ENCODE results near the gene TMEM156.
"Not testable (repeated sequence)": the region's sequence is repeated elsewhere in the genome, so short reads cannot be mapped to it uniquely, and the experiment has no call there.

TMEM156 gene

DNA sequence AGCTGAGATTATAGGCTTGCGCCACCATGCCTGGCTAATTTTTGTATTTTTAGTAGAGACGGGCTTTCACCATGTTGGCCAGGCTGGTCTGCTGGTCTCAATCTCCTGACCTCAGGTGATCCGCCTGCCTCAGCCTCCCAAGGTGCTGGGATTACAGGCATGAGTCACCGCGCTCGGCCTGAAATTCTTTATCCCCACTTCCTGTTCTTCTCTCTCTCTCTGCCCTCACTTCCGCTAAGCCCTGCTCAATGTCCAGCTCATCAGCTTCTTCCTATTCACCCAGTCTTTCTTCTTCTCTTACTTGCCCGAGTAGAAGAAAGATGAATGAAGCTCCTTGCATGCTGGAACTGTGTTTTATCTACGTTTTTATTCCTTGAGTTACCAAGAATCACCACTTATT lies 43.9 kb downstream of the TMEM156 start:
- DNase-seq: peak; percentile 18

DNA sequence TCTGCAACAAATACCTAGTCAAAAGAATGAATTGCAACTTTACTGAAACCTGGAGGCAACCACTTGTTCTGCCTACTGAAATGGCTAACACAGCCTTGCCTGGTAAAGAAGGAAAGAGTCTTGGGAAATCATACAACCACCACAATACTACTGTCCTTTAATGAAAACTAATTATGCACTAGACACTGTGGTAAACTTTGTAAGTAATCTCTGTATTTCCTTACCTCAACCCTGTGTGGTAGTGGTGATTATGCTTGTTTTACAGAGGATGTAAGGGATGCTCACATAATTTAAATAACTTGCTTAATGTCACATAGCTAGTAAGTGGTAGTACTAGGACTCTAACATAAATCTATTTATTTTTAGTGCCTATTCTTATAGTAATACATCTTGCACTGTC lies 44.7 kb downstream of the TMEM156 start:
- DNase-seq: no peak

DNA sequence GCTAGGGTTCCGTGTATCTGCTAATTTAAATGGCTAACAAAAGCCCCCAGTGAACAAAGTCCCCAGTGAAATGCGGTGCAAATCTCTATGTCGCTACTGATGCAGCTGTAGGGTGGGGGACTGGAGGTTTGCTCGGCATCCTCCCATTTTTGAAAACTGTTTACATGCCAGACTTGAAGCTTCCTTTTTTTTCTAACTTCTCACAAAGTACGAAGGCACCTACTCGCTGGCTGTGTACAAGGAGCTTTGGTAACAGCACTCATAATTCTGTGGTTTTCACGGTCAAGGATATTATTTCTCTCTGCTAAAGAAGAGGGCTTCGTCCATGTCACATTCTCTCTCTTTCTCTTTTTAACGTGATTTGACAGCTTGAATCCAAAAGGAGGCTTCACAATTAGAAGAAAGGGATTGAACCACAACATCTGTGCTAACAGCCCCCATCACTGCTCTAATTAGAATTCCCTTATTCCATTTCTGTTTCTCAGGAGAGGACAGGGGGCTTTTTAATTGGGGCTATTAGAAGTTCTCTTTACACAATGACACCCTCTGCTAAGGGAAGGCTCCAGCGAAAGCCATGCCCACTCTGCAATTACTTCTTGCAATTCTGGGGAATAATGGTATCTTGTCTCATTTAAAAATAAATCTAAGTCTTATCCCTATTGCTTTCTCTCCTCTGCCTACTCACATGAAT lies 46.7 kb downstream of the TMEM156 start:
- no peak for DNase-seq

DNA sequence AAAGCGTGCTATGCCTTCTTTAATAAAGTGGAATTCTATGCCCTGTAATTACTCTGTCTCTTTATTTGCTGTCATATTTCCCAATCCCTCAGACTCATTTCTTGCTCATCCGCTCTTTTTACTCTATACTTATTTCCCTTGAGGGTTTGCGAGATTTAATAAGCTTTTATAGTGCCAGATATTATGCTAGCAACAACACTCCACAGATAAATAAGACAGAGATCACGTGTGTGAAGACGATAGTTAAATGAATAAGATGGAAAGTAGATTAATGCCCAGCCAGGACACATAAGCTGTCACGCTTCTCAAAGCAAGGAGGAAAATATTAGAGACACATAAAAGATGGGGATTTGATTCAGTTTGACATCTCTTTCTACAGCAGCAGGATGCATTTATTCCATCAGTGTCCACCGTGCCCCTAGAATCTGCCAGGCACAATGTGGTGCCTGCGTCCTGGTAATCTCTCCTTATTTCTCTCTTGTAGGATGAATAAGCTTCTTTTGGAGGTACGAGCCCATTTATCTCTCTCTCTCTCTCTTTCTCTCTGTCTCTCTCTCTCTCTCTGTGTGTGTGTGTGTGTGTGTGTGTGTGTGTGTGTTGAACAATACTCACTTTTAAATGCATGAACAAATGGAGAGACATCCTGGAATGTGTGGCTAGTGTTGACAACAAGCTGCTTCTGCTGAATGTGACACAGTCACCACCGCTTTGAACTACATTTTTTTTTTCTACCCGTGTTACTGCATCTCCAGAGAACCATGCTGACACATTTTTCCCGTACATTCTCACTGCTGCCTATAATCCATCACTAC lies 48.2 kb downstream of the TMEM156 start:
- DNase-seq: no peak

DNA sequence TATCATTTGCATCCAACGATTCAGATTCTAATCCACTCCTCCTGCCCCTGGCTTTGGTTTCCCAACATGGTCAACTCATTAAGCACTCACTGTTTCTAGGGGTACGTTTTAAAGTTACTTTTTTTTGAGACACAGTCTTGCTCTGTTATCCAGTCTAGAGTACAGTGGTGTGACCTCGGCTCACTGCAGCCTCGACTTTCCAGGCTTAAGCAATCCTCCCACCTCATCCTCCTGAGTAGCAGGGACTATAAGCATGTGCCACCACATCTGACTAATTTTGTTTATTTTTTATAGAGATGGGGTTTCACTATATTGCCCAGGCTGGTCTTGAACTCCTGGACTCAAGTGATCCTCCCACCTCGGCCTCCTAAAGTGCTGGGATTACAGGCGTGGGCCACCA lies 48.9 kb downstream of the TMEM156 start:
- no peak for DNase-seq

DNA sequence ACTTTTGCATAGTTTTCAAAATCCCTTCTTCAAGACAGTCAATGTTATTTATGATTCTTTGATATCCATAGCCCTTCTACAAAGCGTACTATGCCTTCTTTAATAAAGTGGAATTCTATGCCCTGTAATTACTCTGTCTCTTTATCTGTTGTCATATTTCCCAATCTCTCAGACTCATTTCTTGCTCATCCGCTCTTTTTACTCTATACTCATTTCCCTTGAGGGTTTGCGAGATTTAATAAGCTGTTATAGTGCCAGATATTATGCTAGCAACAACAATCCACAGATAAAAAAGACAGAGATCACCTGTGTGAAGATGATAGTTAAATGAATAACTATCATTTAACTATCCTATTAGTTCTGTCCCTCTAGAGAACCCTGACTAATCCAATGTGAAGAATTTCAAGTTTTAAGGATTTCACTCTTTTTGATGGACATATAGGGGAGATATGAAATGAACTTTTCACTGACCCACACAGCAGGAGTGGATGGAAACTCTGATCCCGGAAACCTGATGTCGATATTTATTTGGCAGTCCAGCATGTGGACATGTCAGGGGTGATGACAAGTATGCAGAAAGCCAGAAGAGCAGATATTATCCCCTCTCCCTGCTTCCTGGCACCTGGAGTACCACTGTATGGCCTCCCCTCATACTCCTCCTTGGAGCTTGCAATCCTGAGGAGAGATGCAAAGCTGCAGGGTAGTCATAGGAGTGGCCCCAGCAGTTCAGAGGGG lies 49.7 kb downstream of the TMEM156 start:
- no peak for DNase-seq

DNA sequence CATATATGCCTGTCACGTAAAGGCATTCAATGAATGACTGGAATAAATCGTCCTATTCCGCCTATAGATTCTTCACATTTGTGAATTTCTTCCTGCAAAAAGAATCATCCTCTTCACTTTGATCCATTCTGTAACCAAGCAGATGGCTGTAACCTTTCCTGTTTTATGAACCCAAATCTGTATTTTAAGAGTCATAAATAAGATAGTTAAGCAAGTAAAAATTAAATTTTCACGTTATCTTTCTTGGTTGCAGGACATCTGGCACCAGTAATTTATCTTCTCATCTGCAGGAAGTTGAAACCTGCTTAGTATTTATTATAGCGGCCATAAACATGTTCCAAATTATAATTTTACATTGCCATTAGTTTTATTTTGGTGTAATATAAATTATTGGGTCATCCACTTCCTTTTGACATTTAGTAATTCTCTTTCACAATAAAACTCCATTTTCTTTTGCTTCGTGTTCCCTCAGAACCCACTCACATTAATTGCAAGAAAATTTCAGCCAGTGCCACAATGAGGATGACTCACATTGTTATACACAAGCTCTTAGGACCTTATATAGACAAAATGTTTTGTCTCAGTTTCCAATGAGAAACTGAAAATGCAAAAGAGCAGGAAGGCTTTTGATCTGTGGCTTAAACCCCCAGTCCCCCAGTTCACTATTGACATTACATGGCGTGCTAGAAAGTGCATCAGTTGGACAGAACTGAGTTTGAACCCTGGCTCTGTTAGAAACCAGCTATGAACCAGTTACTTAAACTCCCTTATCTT lies 51.1 kb downstream of the TMEM156 start:
- no peak for DNase-seq

DNA sequence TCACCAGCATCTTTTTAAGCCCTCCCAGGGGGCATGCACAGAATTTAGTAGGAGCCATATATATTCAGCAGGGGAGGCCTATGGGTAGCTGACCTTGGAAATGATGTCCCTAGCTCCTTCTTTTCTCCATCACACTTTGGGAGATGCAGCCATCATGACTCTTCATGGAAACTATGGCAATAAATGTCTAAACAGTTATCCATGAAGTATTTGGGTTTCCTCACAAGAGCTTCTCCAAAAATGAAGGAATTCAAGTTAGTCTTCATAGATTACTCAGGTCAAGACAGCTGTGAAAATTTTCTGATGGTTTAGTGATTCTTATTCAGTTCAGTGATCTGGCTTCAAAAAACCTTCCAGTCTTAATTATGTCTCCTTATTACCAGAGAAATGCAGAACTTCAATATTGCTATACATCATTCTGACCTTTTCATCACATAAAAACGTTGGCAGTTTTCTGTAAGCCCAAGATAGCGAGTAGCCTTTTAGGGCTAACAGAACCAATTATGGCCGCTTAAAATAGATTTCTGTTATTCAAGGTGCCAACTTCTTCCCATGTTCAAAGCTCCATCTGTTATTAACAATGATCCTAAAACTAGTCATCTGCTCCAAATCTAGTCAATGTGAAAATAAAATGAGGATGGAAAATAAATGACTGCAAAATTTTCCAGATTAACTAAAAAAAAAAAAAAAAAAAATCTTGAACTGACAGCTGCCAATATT lies 52.5 kb downstream of the TMEM156 start:
- DNase-seq: no peak

DNA sequence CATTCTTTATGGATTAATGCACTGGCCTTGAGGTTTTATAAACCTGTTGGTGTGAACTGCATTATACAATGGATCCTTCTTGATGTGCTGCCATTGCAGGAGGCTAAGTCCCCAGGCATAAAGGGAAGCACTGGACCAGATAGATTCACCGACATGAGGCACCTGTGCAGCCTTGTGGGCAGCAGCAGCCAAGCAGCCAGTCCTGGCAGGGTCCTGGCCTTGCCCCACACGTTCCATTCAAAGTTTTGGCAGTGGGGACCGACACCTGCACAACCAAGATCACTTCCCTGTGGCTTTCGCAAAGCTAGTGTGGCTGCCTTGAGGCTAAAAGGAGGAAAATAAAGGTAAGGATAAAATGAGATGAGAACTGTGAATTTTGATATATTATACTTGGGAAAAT lies 53.1 kb downstream of the TMEM156 start:
- no peak for DNase-seq

DNA sequence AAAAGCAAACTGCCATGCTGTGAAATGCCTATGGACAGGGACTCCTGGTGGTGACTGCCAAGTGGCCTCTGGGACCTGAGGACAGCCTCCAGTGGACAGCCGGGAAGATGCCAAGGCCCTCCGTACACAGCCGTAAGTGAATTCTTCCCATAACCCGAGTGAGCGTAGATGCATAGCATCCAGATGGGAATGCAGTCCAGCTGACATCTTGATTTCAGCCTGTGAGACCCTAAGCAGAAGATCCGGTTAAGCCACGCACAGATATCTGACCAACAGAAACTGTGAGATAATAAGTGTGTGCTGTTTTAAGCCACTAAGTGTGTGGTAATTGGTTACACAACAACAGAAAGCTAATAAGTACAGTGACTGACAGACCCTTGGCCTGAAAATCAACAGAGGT lies 55.9 kb downstream of the TMEM156 start:
- no peak for DNase-seq

DNA sequence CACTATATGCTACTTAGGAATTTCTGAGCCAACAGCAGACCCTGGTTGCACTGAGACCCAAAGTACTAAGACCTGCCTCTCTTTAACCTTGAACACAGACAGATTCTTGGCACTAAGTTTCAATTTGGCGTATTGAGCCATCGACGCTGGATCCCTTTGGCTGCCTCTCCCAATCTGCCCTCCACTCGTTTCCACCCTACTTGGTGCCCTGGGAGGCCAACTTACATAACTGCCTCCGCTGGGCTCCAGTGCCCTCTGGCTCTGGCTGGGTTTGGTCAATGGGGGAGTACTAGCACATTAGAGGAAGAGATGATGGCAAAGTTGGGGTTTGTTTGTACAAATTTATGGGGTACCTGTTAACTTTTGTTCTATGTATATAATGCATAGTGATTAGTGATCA lies 63.5 kb downstream of the TMEM156 start:
- no peak for DNase-seq

DNA sequence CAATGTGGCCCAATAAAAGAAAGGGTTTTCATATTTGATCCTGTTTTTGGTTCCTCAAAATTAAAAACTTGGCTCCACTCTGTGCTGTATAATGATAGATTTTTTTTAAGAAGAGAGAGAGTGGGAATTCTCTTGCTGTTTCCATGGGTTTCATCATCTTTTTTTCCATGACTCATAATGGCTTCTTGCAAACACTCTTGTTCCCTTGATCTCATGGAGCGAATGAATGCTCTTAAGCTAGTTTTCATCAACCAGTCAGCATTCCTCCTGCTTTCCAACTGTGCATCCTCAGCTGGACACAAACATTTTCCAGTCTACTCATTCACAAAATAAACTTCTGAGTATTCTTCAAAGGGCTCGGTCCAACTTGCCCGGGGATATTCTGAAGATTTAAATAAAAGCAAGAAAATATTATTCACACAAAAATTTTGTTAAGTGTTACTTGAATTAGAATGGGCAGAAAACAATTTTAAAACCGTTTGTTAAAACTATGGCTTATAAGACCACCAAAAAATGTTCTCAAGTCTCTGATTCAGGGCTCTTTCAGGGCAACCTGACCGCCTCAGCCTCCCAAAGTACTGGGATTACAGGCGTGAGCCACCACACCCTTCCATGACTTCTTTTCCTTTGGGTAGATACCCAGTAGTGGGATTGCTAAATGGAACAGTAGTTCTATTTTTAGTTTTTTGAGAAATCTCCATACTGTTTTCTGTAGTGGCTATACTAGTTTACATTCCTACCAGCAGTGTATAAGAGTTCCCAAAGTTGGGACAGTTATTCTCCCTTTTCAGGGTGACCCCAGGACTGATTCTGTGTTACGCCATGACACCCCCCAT lies 64.7 kb downstream of the TMEM156 start:
- DNase-seq: no peak

DNA sequence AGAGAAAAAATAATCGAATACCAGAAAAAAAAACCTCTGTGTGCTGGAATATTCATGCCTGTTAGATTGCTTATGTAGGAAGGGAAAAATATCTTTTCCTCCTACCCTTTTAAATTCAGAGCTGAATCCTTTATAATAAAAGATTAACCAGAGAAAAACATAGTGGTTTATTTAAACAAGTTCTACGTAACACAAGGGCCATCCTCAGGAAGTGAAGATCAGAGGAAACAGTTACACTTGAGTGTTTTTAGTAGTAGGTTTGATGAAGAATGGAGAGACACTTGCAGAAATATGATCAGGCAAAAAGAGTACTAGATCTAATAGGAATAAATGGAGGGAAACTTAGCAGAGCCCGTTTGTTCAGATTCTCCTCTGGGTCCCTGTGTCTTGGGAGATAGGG lies 66.3 kb downstream of the TMEM156 start:
- no peak for DNase-seq

DNA sequence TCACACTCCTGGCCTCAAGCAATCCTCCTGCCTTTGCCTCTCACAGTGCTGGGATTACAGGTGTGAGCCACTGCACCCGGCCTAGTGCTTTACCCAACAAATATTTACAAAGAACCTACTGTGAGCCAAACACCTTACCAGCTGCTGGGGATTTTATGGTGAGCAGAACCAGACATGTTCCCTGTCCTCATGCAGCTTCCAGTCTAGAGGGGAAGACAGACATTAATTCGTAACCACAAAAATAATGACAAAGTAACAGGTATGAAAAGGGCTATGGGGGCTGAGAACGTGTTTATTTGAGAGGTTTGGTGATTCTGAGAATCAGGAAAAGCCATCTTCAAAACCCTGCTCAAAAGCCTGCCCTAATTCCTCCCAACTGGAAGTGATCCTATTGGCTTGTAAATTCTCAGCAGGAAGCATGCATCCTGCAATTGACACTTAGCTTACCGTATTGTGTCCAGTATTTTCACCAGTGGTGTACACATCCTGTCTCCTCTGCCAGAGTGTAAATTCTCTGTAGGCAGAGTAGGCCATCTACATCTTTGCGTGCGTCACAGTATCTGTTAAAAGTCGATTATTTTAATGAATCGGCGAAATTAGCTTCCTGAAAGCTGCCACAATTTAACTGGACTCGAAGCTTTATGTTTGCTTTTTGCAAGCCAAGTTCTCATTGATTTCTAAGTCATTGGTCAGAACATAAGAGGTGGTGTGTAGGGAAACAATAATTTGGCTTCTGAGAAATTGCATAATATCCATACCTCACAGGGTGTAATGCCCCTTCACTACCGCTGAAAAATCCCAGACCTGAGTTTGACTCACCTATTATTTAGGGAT lies 67.0 kb downstream of the TMEM156 start:
- no peak for DNase-seq

DNA sequence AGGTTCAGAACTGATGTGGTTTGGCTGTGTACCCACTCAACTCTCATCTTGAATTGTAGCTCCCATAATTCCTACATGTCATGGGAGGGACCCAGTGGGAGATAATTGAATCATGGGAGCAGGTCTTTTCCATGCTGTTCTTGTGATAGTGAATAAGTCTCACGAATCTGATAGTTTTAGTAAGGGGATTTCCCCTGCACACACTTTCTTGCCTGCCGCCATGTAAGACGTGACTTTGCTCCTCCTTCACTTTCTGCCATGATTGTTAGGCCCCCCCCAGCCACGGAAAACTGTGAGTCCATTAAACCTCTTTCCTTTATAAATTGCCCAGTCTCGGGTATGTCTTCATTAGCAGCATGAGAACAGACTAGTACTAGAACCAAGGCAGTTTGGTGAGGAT lies 73.0 kb downstream of the TMEM156 start:
- not testable (repeated sequence) for DNase-seq

DNA sequence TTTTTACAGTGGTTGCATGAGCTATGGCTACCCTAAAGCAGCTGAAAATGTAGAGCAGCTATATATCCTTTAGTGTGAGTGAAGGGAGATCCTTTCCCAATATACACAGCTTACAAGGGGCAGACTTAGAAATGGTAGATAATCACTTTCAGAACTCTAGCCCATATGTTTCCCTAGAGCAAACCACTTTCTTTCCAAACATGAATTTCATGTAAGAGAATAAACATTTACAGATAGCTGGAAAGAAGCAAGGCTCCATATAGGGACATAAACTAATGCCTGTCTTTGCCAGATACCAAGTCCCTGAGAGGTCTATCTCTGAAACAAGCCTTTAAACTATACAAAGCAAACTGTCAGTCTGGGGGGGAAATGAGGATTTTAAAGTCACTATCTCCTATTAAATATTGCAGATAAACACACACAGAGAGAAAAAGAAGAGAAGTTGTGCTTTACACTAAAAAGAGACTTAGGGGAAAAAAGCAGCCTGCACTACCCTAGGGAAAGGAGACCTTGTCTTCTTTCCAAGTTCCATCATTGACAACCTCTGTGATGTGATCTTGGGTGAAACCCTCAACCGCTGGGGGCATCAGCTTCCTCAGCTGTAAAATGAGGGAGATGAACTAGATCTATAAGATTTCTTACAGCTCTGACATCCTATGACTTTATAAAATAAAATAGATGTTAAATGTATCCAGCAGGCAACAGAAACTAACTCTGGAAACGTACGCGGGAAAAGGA lies 73.6 kb downstream of the TMEM156 start:
- DNase-seq: no peak

DNA sequence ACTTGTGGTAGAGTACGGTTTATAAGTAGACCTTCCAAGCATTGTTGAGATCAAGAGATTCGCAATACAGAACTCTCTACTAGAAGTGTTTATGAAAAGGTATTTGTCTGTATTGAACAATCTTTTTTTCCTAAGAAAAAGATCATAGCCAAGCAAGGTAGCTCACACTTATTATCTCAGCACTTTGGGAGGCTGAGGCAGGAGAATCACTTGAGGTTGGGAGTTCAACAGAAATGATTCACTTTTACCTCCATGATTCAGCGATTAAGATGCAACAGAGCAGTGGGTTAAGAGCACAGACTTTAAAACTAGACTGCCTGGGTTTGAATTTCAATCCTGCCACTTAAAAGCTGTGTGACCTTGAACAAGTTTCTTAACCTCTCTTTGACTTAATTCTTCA lies 74.3 kb downstream of the TMEM156 start:
- DNase-seq: no peak

DNA sequence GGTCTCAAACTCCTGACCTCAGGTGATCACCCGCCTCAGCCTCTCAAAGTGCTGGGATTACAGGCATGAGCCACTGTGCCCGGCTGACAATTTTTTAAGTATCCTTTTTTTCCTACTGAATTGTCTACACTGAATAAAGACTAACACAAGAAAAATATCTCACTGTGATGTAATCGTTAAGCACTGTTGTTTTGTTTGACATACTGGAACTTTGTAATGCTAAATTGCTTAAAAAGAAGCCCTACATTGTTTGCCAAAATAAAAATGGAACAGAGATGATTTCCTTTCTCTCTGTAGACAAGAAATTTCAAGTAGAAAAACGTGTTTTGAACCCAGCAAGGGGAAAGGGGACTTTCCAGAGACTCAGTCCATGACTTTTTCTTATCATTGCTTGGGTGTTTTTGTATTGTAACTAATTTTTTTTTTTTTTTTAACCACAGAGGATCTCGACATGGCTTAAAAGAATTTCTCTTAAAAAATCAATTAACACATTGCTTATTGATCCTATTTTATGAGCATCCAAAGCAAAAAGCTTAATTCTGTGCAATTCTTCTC lies 74.9 kb downstream of the TMEM156 start:
- DNase-seq: no peak

DNA sequence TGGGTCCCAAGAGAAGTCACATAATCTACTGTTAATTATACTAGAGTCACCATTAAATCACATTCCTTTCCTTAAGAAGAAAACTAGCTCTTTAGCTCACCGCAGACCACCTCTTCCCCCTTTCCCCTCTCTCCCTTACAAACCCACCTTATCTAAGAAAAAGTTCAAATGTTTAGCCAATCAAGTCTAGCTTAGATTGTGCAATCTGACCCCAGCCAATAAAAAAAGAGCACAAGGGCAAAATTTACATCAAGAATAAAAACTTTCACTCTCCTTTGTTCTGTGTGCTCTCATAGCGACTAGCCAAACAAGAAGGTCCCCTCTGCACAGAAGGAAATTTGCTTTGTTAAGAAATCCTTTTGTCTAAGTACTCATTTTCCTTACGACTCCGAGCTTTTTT lies 76.3 kb downstream of the TMEM156 start:
- no peak for DNase-seq

DNA sequence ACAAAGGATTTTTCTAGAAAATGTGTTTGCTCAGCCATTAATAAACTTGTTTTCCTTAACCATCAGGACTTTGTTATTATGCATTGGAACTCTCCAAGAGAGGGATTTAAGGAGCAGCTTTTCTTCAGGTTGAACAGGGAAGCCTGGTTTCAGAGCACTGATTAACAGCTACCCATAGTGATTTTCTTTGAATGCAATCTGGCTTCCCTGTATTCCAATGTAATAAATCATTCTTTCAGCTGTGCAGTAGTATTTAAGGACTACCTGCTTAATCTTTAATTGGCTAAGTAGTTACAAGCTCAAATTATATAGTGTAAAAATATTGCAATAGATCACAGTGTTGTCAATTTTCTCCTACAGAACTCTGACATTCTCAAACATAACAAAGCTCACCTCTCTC lies 77.5 kb downstream of the TMEM156 start:
- DNase-seq: no peak

Measured in 8988T (cell line).